GM20000 (cell line): ENCODE results near the gene FBXO48.

Experiments
- DNase-seq: peaks from one replicate; pipeline ENCODE4 v3.0.0; 2012; ENCODE audit warnings: low spot score
- CTCF ChIP-seq: IDR thresholded peaks from 2 replicates; pipeline ENCODE4 v1.5.1; 2012; ENCODE audit warnings: mild to moderate bottlenecking, control low read depth; ENCODE audit errors: extremely low read depth, missing control alignments

FBXO48 gene

GRCh38 chr2:68411397-68412126 is 55.5 kb downstream of the FBXO48 start:
- TF ChIP-seq CTCF, result no peak
- DNase-seq, result no peak
